GM19193 (cell line): ENCODE measurements around the gene CDC25B.

Source experiments
- POLR2A ChIP-seq: IDR thresholded peaks from 4 replicates; pipeline ENCODE4 v1.6.1; 2011; ENCODE audit not compliant: insufficient read depth, insufficient read length; ENCODE audit errors: extremely low read depth

The CDC25B gene

GRCh38 chr20:3787324-3788014, 8.6 kb upstream of the CDC25B start:
- TF ChIP-seq POLR2A = no peak

GRCh38 chr20:3788685-3789155, 7.4 kb upstream of the CDC25B start:
- no peak for TF ChIP-seq POLR2A

GRCh38 chr20:3794701-3795420, 1.2 kb upstream of the CDC25B start:
- TF ChIP-seq POLR2A = no peak

- TF ChIP-seq POLR2A = no peak
Observed at GRCh38 chr20:3796477-3797225, 541 bp downstream of the CDC25B start.

- TF ChIP-seq POLR2A = no peak
Observed at GRCh38 chr20:3797226-3797545, 1.1 kb downstream of the CDC25B start.

GRCh38 chr20:3797592-3798372, 1.7 kb downstream of the CDC25B start:
- no peak for TF ChIP-seq POLR2A

- no peak for TF ChIP-seq POLR2A
Observed at GRCh38 chr20:3798373-3798768, 2.3 kb downstream of the CDC25B start.

GRCh38 chr20:3798908-3799248, 2.8 kb downstream of the CDC25B start:
- no peak for TF ChIP-seq POLR2A

- no peak for TF ChIP-seq POLR2A
Observed at GRCh38 chr20:3800256-3800877, 4.3 kb downstream of the CDC25B start.

GRCh38 chr20:3800878-3801260, 4.8 kb downstream of the CDC25B start:
- TF ChIP-seq POLR2A = no peak

- no peak for TF ChIP-seq POLR2A
Observed at GRCh38 chr20:3801299-3801698, 5.2 kb downstream of the CDC25B start.

- no peak for TF ChIP-seq POLR2A
Observed at GRCh38 chr20:3801846-3802245, 5.7 kb downstream of the CDC25B start.

- no peak for TF ChIP-seq POLR2A
Observed at GRCh38 chr20:3802524-3803239, 6.6 kb downstream of the CDC25B start.

- no peak for TF ChIP-seq POLR2A
Observed at GRCh38 chr20:3803289-3803688, 7.2 kb downstream of the CDC25B start.
